Esophagus squamous epithelium (tissue), 5 donors: ENCODE measurements around the gene BPTF. TPM values are rescaled to one million over a fixed set of nuclear protein-coding genes. Genes with fewer than 3 reads are reported as not detected.

Source experiments
- DNase-seq: peaks from one replicate; lab custom pipeline; 2025; lab: John Stamatoyannopoulos, UW
- H3K27ac ChIP-seq, 4 donors: fragments of 200-600 bp; sonication (generic); one replicate each; pipeline ENCODE4 v1.5.1; 2016 to 2019; ENCODE audit warnings: mild to moderate bottlenecking in 1 of 4
- H3K27me3 ChIP-seq, 4 donors: fragments of 200-600 bp; sonication (generic); 1 replicate in 3 of 4; 2 replicates in 1 of 4; pipeline versions ENCODE4 v1.5.1 to v1.6.0; 2017 to 2021; ENCODE audit warnings: antibody characterized with exemption in 1 of 4
- H3K36me3 ChIP-seq, 3 donors: fragments of 200-600 bp; sonication (generic); one replicate each; pipeline ENCODE4 v1.5.1; 2016 to 2019
- H3K4me1 ChIP-seq, 3 donors: fragments of 200-600 bp; sonication (generic); one replicate each; pipeline ENCODE4 v1.5.1; 2017 to 2019
- H3K4me3 ChIP-seq, 4 donors: fragments of 200-600 bp; sonication (generic); 1 replicate in 3 of 4; 2 replicates in 1 of 4; pipeline ENCODE4 v1.5.1; 2016 to 2019; ENCODE audit warnings: mild to moderate bottlenecking in 2 of 4, moderate library complexity in 1 of 4
- H3K9me3 ChIP-seq, 3 donors: fragments of 200-600 bp; sonication (generic); one replicate each; pipeline ENCODE4 v1.5.1; 2016 to 2019
- POLR2A ChIP-seq, 4 donors: fragments of 450-650 bp; IDR thresholded peaks; one replicate each; pipeline ENCODE4 v1.6.1; 2017; ENCODE audit warnings: antibody characterized with exemption in 4 of 4, mild to moderate bottlenecking in 4 of 4, moderate library complexity in 3 of 4
- WGBS, 2 donors: methylation state at CpG; one replicate each; pipeline ENCODE4 v1.1.5; 2018; 5-methylcytosine and 5-hydroxymethylcytosine counted together
- intact Hi-C: fragments of 100-400 bp; cut with DNase I; formaldehyde crosslinking; loops from one replicate; pipeline ENCODE4 v1.15.0; 2022
- total RNA-seq, 4 donors: library from RNA; depleted of rRNA; stranded (reverse); fragments of >200 nt; gene quantifications; one replicate each; pipeline ENCODE4 v1.1.0, GENCODE V29; 2016
- TF ChIP-seq, protein P1 (sequence below), 6 experiments: fragments of 450-650 bp in 4 of 6; fragments of 200-600 bp in 2 of 6; sonication (generic) in 2 of 6; IDR thresholded peaks; one replicate each; pipeline ENCODE4 v1.5.1; 2016 to 2019; ENCODE audit warnings: antibody characterized with exemption in 6 of 6, mild to moderate bottlenecking in 4 of 6, moderate library complexity in 4 of 6
- donor health status: DM: yes; HTN: yes; CAD: no.

The BPTF gene
- total RNA-seq, 4 donors from 2014 or later, result 37.6 to 84.1 (median 53.0) TPM

DNA sequence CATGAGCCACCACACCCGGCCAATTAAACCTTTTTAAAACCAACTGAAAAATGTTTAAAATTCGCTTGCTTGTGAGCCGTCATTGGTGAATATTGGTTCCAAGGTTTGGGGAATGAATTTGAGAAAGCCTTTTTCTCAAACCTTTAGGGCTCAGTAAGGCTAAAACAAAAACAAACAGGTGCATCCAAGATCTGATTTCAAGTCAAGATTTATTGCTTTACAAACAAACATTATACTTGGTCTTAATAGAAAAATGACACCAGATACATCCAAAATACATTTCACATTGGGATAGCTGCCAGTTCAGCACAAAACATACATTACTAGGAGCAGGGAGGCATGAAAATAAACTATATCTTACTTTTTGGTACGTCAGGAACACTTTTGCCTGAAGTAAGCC, 165.6 kb downstream of the BPTF start:
- no peak for DNase-seq
- intact Hi-C loops, result no loop called here
- peaks cover 12 to 34% (median 16%) of the 10 kb centered on the region in 3 donors for H3K4me1 ChIP-seq
- no peak overlapping the region for H3K4me3 ChIP-seq
- no peaks in the 10 kb centered on the region for H3K36me3 ChIP-seq
- TF ChIP-seq, protein P1, sequence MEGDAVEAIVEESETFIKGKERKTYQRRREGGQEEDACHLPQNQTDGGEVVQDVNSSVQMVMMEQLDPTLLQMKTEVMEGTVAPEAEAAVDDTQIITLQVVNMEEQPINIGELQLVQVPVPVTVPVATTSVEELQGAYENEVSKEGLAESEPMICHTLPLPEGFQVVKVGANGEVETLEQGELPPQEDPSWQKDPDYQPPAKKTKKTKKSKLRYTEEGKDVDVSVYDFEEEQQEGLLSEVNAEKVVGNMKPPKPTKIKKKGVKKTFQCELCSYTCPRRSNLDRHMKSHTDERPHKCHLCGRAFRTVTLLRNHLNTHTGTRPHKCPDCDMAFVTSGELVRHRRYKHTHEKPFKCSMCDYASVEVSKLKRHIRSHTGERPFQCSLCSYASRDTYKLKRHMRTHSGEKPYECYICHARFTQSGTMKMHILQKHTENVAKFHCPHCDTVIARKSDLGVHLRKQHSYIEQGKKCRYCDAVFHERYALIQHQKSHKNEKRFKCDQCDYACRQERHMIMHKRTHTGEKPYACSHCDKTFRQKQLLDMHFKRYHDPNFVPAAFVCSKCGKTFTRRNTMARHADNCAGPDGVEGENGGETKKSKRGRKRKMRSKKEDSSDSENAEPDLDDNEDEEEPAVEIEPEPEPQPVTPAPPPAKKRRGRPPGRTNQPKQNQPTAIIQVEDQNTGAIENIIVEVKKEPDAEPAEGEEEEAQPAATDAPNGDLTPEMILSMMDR (IDR thresholded peaks at IDR 0.05), result no peak
- TF ChIP-seq POLR2A (IDR thresholded peaks at IDR 0.05), result no peak
- H3K27me3 ChIP-seq, result no peaks in the 10 kb centered on the region
- no peaks in the 10 kb centered on the region for H3K9me3 ChIP-seq
- WGBS, 2 donors, result 94% methylated on average over 3 to 4 of the region's 4 CpGs
- no peak overlapping the region for H3K27ac ChIP-seq

DNA sequence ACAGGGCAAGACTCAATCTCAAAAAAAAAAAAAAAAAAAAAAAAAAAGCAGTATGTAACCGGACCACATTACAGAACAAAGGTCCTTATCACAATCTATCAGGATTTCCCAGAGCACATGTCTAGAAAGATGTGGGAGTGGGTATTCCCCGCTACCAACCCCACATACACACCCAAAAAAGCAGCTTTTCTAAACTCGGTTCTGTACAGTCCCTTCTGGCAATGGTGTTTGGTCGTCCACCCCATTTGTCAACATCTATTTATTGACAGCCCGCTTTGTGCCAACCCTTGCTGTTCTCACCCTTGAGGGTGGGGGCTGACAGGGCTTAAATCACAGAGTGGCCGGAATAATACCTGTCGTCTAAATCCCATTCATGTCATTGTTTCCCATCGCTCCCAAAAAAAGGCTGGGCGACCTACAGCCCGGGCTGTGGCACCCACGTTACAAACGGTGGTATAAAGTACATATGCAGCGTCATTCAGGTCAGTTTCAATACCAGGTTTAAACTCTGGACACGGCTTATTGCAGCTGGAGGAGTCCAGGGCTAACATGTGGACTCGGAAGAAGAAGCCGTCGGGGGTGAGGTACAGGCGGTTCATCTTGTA, 167.3 kb downstream of the BPTF start:
- no peak for TF ChIP-seq POLR2A (IDR thresholded peaks at IDR 0.05)
- TF ChIP-seq, protein P1 (IDR thresholded peaks at IDR 0.05), result no peak
- H3K27me3 ChIP-seq, result no peaks in the 10 kb centered on the region
- peaks cover 12 to 43% (median 21%) of the 10 kb centered on the region in 3 donors for H3K4me1 ChIP-seq
- H3K27ac ChIP-seq, result peak overlapping the region; percentile 90 to 98 (median 97)
- H3K4me3 ChIP-seq, result peak overlapping the region; percentile 65 to 89 (median 72)
- intact Hi-C loops, result no loop called here
- 7 to 9% methylated on average over 12 to 13 of the region's 18 CpGs for WGBS, 2 donors
- H3K9me3 ChIP-seq, result no peaks in the 10 kb centered on the region
- H3K36me3 ChIP-seq, result no peaks in the 10 kb centered on the region
- no peak for DNase-seq

DNA sequence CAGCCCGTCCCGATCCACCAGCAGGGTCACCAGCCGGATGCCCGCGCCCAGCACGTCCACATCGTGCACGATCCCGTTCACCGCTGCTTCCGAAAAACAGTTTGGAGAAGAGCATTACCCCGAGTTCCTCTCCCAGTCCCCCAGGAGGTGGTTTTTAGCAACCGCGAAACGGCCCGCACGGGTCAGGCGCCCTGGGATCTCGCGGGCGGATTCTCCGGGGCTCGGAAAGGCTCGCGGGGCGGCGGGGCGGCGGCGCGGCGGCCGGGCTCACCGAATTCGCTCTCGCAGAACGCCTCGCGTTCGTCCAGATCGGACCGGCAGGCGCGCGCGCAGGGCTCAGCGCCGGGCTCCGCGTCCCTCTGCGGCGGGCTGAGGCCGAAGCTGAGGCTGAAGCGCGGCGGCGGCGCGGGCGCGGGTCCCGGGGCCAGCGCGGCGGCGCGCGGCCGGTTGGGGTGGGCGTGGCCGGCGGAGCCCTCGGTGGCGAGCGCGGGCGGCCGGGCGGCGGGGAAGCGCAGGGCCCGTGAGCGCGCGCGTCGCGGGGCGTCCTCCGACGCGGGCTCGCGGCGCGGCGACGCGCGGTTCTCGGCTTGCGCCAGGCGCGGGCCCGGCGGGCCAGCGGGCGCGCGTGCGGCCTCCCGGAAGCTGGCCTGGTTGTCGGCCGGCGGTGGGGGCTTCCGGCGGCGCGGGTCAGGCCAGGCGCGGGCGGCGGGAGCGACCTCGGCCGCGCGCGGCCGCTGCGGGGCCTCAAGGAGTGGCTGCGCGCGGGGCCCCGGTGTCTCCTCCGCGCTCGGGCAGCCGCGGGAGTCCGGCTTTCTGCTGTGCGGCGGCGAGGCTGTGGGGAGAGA, 168.1 kb downstream of the BPTF start:
- DNase-seq, result no peak
- 0% methylated on average over 7 to 13 of the region's 144 CpGs for WGBS, 2 donors
- no peaks in the 10 kb centered on the region for H3K9me3 ChIP-seq
- TF ChIP-seq POLR2A (IDR thresholded peaks at IDR 0.05), result peak in 2 of 4 donors; percentile 67
- TF ChIP-seq, protein P1 (IDR thresholded peaks at IDR 0.05), result peak in 1 of 6 experiments; percentile 32
- H3K4me1 ChIP-seq, result peaks cover 12 to 43% (median 21%) of the 10 kb centered on the region in 3 donors
- no peaks in the 10 kb centered on the region for H3K27me3 ChIP-seq
- H3K27ac ChIP-seq, result peak overlapping the region; percentile 91 to 98 (median 97)
- intact Hi-C loops, result no loop called here
- peak overlapping the region; percentile 66 to 89 (median 72) for H3K4me3 ChIP-seq
- no peaks in the 10 kb centered on the region for H3K36me3 ChIP-seq

DNA sequence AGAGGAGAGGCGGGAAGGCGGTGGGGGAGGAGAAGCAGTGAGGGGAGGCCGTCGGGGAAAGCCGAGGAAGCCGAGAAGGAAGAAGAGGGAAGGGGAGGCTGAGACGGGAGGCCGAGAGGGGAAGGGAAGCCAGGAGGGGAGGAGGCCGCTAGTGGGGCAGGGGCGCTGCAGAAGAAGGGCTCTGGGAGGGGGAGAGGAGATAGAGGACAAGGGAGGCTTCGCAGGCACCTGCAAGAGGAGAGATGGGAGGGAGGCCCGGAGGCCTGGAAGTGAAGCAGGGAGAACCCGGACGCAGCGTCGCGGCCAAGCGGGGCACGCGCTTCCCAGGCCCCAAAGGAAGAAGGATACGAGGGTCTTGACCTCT, 168.7 kb downstream of the BPTF start:
- intact Hi-C loops, result no loop called here
- WGBS, 2 donors, result 3 to 4% methylated on average over 20 of the region's 21 CpGs
- no peak for DNase-seq
- Histone ChIP-seq H3K4me1 (peaks cover 12 to 43% (median 21%) of the 10 kb centered on the region in 3 donors), H3K27me3 (no peaks in the 10 kb centered on the region), H3K9me3 (no peaks in the 10 kb centered on the region), H3K4me3 (peak overlapping the region; percentile 65 to 89 (median 72)), H3K36me3 (no peaks in the 10 kb centered on the region), H3K27ac (peak overlapping the region; percentile 91 to 98 (median 97))
- TF ChIP-seq, protein P1 (IDR thresholded peaks at IDR 0.05), result no peak
- TF ChIP-seq POLR2A (IDR thresholded peaks at IDR 0.05), result no peak
